Suprapubic skin (tissue), 4 donors: Measurements from ENCODE around the gene EFEMP2. TPM values are rescaled to one million over a fixed set of nuclear protein-coding genes. Genes with fewer than 3 reads are reported as not detected.

ENCODE experiments used
- DNase-seq, 2 donors: peaks; one replicate each; pipeline ENCODE4 v3.0.0-alpha.2; 2019; ENCODE audit warnings: low spot score in 2 of 2
- H3K27ac ChIP-seq: fragments of 200-600 bp; sonication (generic); one replicate; pipeline ENCODE4 v1.5.1; 2019
- H3K27me3 ChIP-seq: fragments of 200-600 bp; sonication (generic); one replicate; pipeline ENCODE4 v1.5.1; 2019
- H3K36me3 ChIP-seq: fragments of 200-600 bp; sonication (generic); one replicate; pipeline ENCODE4 v1.5.1; 2019
- H3K4me1 ChIP-seq: fragments of 200-600 bp; sonication (generic); one replicate; pipeline ENCODE4 v1.5.1; 2019
- H3K4me3 ChIP-seq: fragments of 200-600 bp; sonication (generic); one replicate; pipeline ENCODE4 v1.5.1; 2019; ENCODE audit warnings: mild to moderate bottlenecking
- H3K9me3 ChIP-seq: fragments of 200-600 bp; sonication (generic); one replicate; pipeline ENCODE4 v1.5.1; 2019
- CTCF ChIP-seq, 2 donors: fragments of 200-600 bp in 1 of 2; fragments of 450-650 bp in 1 of 2; sonication (generic) in 1 of 2; IDR thresholded peaks; one replicate each; pipeline ENCODE4 v1.5.1; 2016 to 2019; ENCODE audit warnings: antibody characterized with exemption in 2 of 2, mild to moderate bottlenecking in 1 of 2, moderate library complexity in 1 of 2
- EP300 ChIP-seq: sonication (generic); formaldehyde crosslinking; IDR thresholded peaks from one replicate; pipeline ENCODE4 v1.6.1; 2017; ENCODE audit warnings: antibody characterized with exemption
- POLR2A ChIP-seq, 2 donors: fragments of 450-650 bp; IDR thresholded peaks; one replicate each; pipeline ENCODE4 v1.6.1; 2017; ENCODE audit warnings: antibody characterized with exemption in 2 of 2, mild to moderate bottlenecking in 2 of 2, moderate library complexity in 2 of 2
- POLR2AphosphoS5 ChIP-seq, 3 donors: sonication (generic); formaldehyde crosslinking; IDR thresholded peaks; one replicate each; pipeline ENCODE4 v1.6.1; 2017; ENCODE audit warnings: antibody characterized with exemption in 3 of 3
- WGBS: methylation state at CpG from one replicate; pipeline ENCODE4 v1.1.5; 2018; 5-methylcytosine and 5-hydroxymethylcytosine counted together
- total RNA-seq, 4 donors: library from RNA; depleted of rRNA; stranded (reverse); fragments of >200 nt; gene quantifications; one replicate each; pipeline ENCODE4 v1.1.0, GENCODE V29; 2016

EFEMP2 gene
- total RNA-seq, 4 donors from 2014 or later: 7.3 to 22.0 (median 13.0) TPM

DNA sequence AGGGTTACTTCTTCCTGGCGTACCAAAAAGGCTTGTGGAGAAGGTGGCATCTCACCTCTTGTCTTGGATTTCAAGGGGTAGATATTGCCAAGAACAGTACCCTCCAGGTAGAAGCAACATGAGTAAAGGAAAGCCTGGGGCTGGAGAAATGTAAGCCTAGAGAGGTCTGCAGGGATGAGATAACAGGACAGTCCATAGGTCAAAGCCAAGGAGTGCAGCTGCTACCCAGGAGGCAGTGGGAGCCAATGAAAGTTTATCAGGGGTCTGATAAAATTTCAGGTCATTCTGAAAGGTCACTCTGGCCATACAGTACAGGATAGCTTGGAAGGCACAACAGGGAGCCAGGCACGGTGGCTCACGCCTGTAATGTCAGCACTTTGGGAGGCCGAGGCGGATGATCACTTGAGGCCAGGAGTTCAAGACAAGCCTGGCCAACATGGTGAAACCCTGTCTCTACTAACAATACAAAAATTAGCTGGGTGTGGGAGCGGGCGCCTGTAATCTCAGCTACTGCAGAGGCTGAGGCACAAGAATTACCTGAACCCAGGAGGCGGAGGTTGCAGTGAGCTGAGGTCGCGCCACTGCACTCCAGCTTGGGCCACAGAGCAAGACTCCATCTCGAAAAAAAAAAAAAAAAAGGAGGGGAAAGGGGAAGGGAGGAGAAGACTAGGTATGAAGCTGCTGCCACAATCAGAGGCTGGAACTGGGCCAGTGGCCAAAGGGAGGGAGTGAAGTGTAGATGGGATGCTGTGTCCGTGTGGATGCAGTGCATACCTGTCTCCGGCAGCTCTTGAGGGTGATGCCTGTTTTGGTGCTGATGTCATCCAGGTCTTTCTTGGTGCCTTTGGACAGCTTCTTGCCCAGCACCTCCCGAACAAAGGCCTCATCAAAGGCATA is 14.5 kb upstream of the EFEMP2 start:
- Histone ChIP-seq H3K27me3 (no peaks in the 10 kb centered on the region), H3K9me3 (no peaks in the 10 kb centered on the region), H3K4me3 (peak overlapping the region; percentile 65), H3K36me3 (peaks cover 32% of the 10 kb centered on the region), H3K27ac (peak overlapping the region; percentile 95), H3K4me1 (peaks cover 43% of the 10 kb centered on the region)
- WGBS: 80% methylated on average over 14 of the region's 14 CpGs
- TF ChIP-seq POLR2A (IDR thresholded peaks at IDR 0.05) (no peak), CTCF (IDR thresholded peaks at IDR 0.05) (no peak), EP300 (no peak), POLR2AphosphoS5 (IDR thresholded peaks at IDR 0.05) (no peak)
- DNase-seq: no peak

DNA sequence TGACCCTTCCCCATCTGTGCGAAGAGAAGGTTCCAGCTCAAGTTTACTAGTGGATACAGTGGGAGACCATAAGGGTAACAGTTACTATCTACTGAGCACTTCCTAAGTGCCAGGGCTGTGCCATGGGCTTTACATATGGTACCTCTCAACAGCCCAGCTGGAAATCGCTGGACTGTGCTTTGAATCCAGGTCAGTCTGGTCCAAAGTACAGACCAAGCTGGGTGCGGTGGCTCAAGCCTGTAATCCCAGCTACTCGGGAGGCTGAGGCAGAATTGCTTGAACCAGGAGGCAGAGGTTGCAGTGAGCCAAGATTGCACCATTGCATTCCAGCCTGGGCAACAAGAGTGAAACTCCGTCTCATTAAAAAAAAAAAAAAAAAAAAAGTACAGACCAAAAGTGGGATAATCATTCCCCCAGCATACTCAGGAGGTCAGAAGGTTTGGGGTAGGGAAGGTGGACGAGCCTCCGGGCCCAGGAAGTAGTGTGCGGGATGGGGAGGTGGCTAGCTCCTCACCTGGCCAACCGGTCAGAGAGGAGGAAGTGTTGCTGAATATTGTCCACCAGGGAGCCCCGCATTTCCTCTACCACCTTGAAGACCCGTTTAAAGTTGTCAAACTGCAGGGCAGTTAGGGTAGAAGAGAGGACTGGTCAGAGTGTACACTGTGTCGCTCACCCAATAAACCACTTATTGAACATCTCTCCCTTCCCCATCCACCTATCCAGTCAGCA is 13.4 kb upstream of the EFEMP2 start:
- Histone ChIP-seq H3K4me1 (peaks cover 32% of the 10 kb centered on the region), H3K27ac (no peak overlapping the region), H3K4me3 (no peak overlapping the region), H3K27me3 (no peaks in the 10 kb centered on the region), H3K9me3 (no peaks in the 10 kb centered on the region), H3K36me3 (peaks cover 33% of the 10 kb centered on the region)
- no peak for DNase-seq
- WGBS: 85% methylated on average over 12 of the region's 12 CpGs
- TF ChIP-seq POLR2AphosphoS5 (IDR thresholded peaks at IDR 0.05): no peak
- TF ChIP-seq POLR2A (IDR thresholded peaks at IDR 0.05): no peak
- TF ChIP-seq CTCF (IDR thresholded peaks at IDR 0.05): no peak
- no peak for TF ChIP-seq EP300

GRCh38 chr11:65885231-65885630 is 12.6 kb upstream of the EFEMP2 start:
- Histone ChIP-seq H3K27me3 (no peaks in the 10 kb centered on the region), H3K4me3 (no peak overlapping the region), H3K4me1 (peaks cover 30% of the 10 kb centered on the region), H3K36me3 (peaks cover 33% of the 10 kb centered on the region), H3K27ac (no peak overlapping the region), H3K9me3 (no peaks in the 10 kb centered on the region)
- TF ChIP-seq CTCF (IDR thresholded peaks at IDR 0.05) (no peak), POLR2A (IDR thresholded peaks at IDR 0.05) (no peak), EP300 (no peak), POLR2AphosphoS5 (IDR thresholded peaks at IDR 0.05) (no peak)
- no peak for DNase-seq
- 81% methylated on average over 6 of the region's 7 CpGs for WGBS

DNA sequence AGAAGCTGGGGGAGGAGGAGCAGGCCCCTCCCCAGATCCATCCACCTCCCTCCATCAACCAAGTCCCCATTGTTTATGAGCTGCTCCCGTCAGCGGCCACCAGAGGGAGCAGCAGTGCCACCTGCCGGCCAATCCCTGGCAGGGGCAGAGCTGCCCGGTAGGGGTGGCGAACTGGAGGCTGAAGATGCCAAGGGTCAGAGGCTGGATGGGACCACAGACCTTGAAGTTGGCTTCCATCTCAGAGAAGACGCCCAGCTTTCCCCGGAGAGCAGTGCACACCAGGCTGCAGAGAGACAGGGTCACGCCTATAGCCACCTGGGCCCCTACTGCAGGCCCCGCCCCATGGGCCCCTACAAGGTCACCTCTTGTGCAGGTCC is 12.1 kb upstream of the EFEMP2 start:
- DNase-seq: no peak
- Histone ChIP-seq H3K9me3 (no peaks in the 10 kb centered on the region), H3K4me1 (peaks cover 25% of the 10 kb centered on the region), H3K27ac (no peak overlapping the region), H3K4me3 (no peak overlapping the region), H3K36me3 (peaks cover 33% of the 10 kb centered on the region), H3K27me3 (no peaks in the 10 kb centered on the region)
- TF ChIP-seq EP300: no peak
- no peak for TF ChIP-seq POLR2A (IDR thresholded peaks at IDR 0.05)
- TF ChIP-seq CTCF (IDR thresholded peaks at IDR 0.05): peak; percentile 98
- peak in 1 of 3 donors; percentile 76 for TF ChIP-seq POLR2AphosphoS5 (IDR thresholded peaks at IDR 0.05)
- 21% methylated on average over 6 of the region's 9 CpGs for WGBS
